ENCODE results near the gene ETF1. TPM values are rescaled to one million over a fixed set of nuclear protein-coding genes. Genes with fewer than 3 reads are reported as not detected.
A peak's percentile ranks its signal among the peaks of the same experiment; 100 is the strongest.

The ETF1 gene
- total RNA-seq, 5 donors from 2014 or later (not counting 1 experiment from before 2014, with no cell fraction given), result 40.1 to 115 (median 43.2) TPM

- Mint-ChIP-seq H3K9me3 (no peaks in the 10 kb centered on the region), H3K27me3 (no peaks in the 10 kb centered on the region), H3K4me3 (peak overlapping the region; percentile 82 to 88 (median 83)), H3K4me1 (peaks cover 47 to 53% (median 49%) of the 10 kb centered on the region in 3 donors), H3K36me3 (peaks cover 9% of the 10 kb centered on the region), H3K27ac (peak overlapping the region; percentile 88 to 90)
- Histone ChIP-seq H3K4me1 (ENCODE audit: control insufficient read depth in 1 of 2, extremely low read depth in 1 of 2, insufficient read depth in 2 of 2, low read length in 2 of 2) (peaks cover 27 to 62% of the 10 kb centered on the region in 2 experiments), H3K4me3 (ENCODE audit: control insufficient read depth in 1 of 2, extremely low read depth in 1 of 2, low read length in 1 of 2) (peak overlapping the region; percentile 88 to 96), H3K9me3 (no peaks in the 10 kb centered on the region), H3K27ac (ENCODE audit: low read length) (peak overlapping the region; percentile 99), H3K27me3 (replicated peaks in 1 of 2; ENCODE audit: control insufficient read depth in 2 of 2, extremely low read depth in 1 of 2, insufficient read depth in 2 of 2, low read length in 1 of 2) (peaks cover 0 to 6% of the 10 kb centered on the region in 2 experiments), H3K36me3 (ENCODE audit: control insufficient read depth in 2 of 2, extremely low read depth in 1 of 2, insufficient read depth in 1 of 2, low read length in 1 of 2) (peaks cover 0 to 3% of the 10 kb centered on the region in 2 donors)
- DNase-seq (peak; percentile 87 to 98 (median 91)), ATAC-seq (replicated peaks in 1 of 4) (peak; percentile 60 to 65 (median 62))
- WGBS (ENCODE audit: insufficient coverage), result 0% methylated on average over 22 of the region's 34 CpGs
- ChIA-PET CTCF (interaction anchor here (0.5 to 2.7 kb wide), 7 partner anchors 8 to 112 kb away, joined by 3 to 19 read pairs (median 5); partner anchors contain the start of genes KDM3B (in 1 of the 2) and REEP2 (in 1 of the 2)), POLR2A (interaction anchor here (0.6 to 1.9 kb wide), 2 partner anchors 29 to 79 kb away, joined by 11 to 12 read pairs; partner anchors contain the start of gene ETF1 (in 1 of the 2))
These were observed 79.0 kb downstream of the ETF1 start for GRCh38 chr5:138464008-138464387.

- H3K36me3 ChIP-seq (ENCODE audit: control insufficient read depth in 2 of 2, extremely low read depth in 1 of 2, insufficient read depth in 1 of 2, low read length in 1 of 2), result peaks cover 0 to 3% of the 10 kb centered on the region in 2 donors
- POLR2A ChIA-PET, result interaction anchor here (0.6 to 1.9 kb wide), 4 partner anchors 29 to 902 kb away, joined by 6 to 12 read pairs (median 10); partner anchors contain the start of gene ETF1 (in 1 of the 2)
- H3K27ac ChIP-seq (ENCODE audit: low read length), result peak overlapping the region; percentile 97
- peaks cover 0 to 6% of the 10 kb centered on the region in 2 experiments for H3K27me3 ChIP-seq (replicated peaks in 1 of 2; ENCODE audit: control insufficient read depth in 2 of 2, extremely low read depth in 1 of 2, insufficient read depth in 2 of 2, low read length in 1 of 2)
- Mint-ChIP-seq H3K4me3 (peak overlapping the region; percentile 82 to 88 (median 83)), H3K27ac (peak overlapping the region; percentile 88 to 90), H3K4me1 (peaks cover 49 to 53% (median 51%) of the 10 kb centered on the region in 3 donors), H3K9me3 (no peaks in the 10 kb centered on the region), H3K27me3 (no peaks in the 10 kb centered on the region), H3K36me3 (peaks cover 9% of the 10 kb centered on the region)
- peak overlapping the region; percentile 65 to 96 for H3K4me3 ChIP-seq (ENCODE audit: control insufficient read depth in 1 of 2, extremely low read depth in 1 of 2, low read length in 1 of 2)
- CTCF ChIA-PET, result interaction anchor here (0.5 to 2.7 kb wide), 8 partner anchors 8 to 191 kb away, joined by 3 to 19 read pairs (median 4); partner anchors contain the start of gene HSPA9 (in 1 of the 2)
- H3K4me1 ChIP-seq (ENCODE audit: control insufficient read depth in 1 of 2, extremely low read depth in 1 of 2, insufficient read depth in 2 of 2, low read length in 2 of 2), result peaks cover 32 to 67% of the 10 kb centered on the region in 2 experiments
- WGBS (ENCODE audit: insufficient coverage), result 44% methylated on average over 6 of the region's 21 CpGs
- no peak for DNase-seq
- ATAC-seq (replicated peaks in 1 of 4), result no peak
- H3K9me3 ChIP-seq, result no peaks in the 10 kb centered on the region
These were observed 79.5 kb downstream of the ETF1 start for GRCh38 chr5:138463419-138464007.

- Mint-ChIP-seq H3K27me3 (no peaks in the 10 kb centered on the region), H3K9me3 (no peaks in the 10 kb centered on the region), H3K4me1 (peaks cover 37 to 46% (median 42%) of the 10 kb centered on the region in 3 donors), H3K36me3 (no peaks in the 10 kb centered on the region), H3K4me3 (no peak overlapping the region), H3K27ac (no peak overlapping the region)
- H3K4me3 ChIP-seq (ENCODE audit: control insufficient read depth in 1 of 2, extremely low read depth in 1 of 2, low read length in 1 of 2), result no peak overlapping the region
- no peak for ATAC-seq (replicated peaks in 1 of 4)
- no peak for DNase-seq
- H3K36me3 ChIP-seq (ENCODE audit: control insufficient read depth in 2 of 2, extremely low read depth in 1 of 2, insufficient read depth in 1 of 2, low read length in 1 of 2), result no peaks in the 10 kb centered on the region
- H3K9me3 ChIP-seq, result no peaks in the 10 kb centered on the region
- peaks cover 0 to 10% of the 10 kb centered on the region in 2 experiments for H3K27me3 ChIP-seq (replicated peaks in 1 of 2; ENCODE audit: control insufficient read depth in 2 of 2, extremely low read depth in 1 of 2, insufficient read depth in 2 of 2, low read length in 1 of 2)
- POLR2A ChIA-PET, result interaction anchor here in 1 of 2 donors (0.6 kb wide), 1 partner anchor 52 kb away, joined by 3 read pairs; no protein-coding TSS in a partner anchor
- 94% methylated on average over 10 of the region's 11 CpGs for WGBS (ENCODE audit: insufficient coverage)
- CTCF ChIA-PET, result interaction anchor here (0.9 to 2.7 kb wide), 4 partner anchors 11 to 86 kb away, joined by 3 to 11 read pairs (median 4); no protein-coding TSS in a partner anchor
- peaks cover 30 to 61% of the 10 kb centered on the region in 2 experiments for H3K4me1 ChIP-seq (ENCODE audit: control insufficient read depth in 1 of 2, extremely low read depth in 1 of 2, insufficient read depth in 2 of 2, low read length in 2 of 2)
- no peak overlapping the region for H3K27ac ChIP-seq (ENCODE audit: low read length)
These were observed 81.5 kb downstream of the ETF1 start for GRCh38 chr5:138461343-138462125.

GRCh38 chr5:138460032-138460693 is 82.9 kb downstream of the ETF1 start:
- ChIA-PET CTCF (interaction anchor here in 1 of 2 donors (0.6 kb wide), 1 partner anchor 295 kb away, joined by 6 read pairs; no protein-coding TSS in a partner anchor), POLR2A (no interaction called here)
- Histone ChIP-seq H3K4me3 (ENCODE audit: control insufficient read depth in 1 of 2, extremely low read depth in 1 of 2, low read length in 1 of 2) (no peak overlapping the region), H3K36me3 (ENCODE audit: control insufficient read depth in 2 of 2, extremely low read depth in 1 of 2, insufficient read depth in 1 of 2, low read length in 1 of 2) (peaks cover 0 to 4% of the 10 kb centered on the region in 2 donors), H3K9me3 (no peaks in the 10 kb centered on the region), H3K27ac (ENCODE audit: low read length) (peak overlapping the region; percentile 65), H3K4me1 (ENCODE audit: control insufficient read depth in 1 of 2, extremely low read depth in 1 of 2, insufficient read depth in 2 of 2, low read length in 2 of 2) (peaks cover 25 to 52% of the 10 kb centered on the region in 2 experiments), H3K27me3 (replicated peaks in 1 of 2; ENCODE audit: control insufficient read depth in 2 of 2, extremely low read depth in 1 of 2, insufficient read depth in 2 of 2, low read length in 1 of 2) (peaks cover 0 to 6% of the 10 kb centered on the region in 2 experiments)
- Mint-ChIP-seq H3K4me3 (peak overlapping the region in 1 of 3 donors; percentile 71), H3K36me3 (no peaks in the 10 kb centered on the region), H3K9me3 (no peaks in the 10 kb centered on the region), H3K27ac (peak overlapping the region; percentile 45 to 96), H3K27me3 (no peaks in the 10 kb centered on the region), H3K4me1 (peaks cover 34 to 42% (median 37%) of the 10 kb centered on the region in 3 donors)
- DNase-seq (no peak), ATAC-seq (replicated peaks in 1 of 4) (no peak)
- WGBS (ENCODE audit: insufficient coverage), result 77% methylated on average over 4 of the region's 4 CpGs

- Histone ChIP-seq H3K27ac (ENCODE audit: low read length) (peak overlapping the region; percentile 65), H3K4me3 (ENCODE audit: control insufficient read depth in 1 of 2, extremely low read depth in 1 of 2, low read length in 1 of 2) (no peak overlapping the region), H3K4me1 (ENCODE audit: control insufficient read depth in 1 of 2, extremely low read depth in 1 of 2, insufficient read depth in 2 of 2, low read length in 2 of 2) (peaks cover 25 to 50% of the 10 kb centered on the region in 2 experiments), H3K36me3 (ENCODE audit: control insufficient read depth in 2 of 2, extremely low read depth in 1 of 2, insufficient read depth in 1 of 2, low read length in 1 of 2) (peaks cover 0 to 4% of the 10 kb centered on the region in 2 donors), H3K9me3 (no peaks in the 10 kb centered on the region), H3K27me3 (replicated peaks in 1 of 2; ENCODE audit: control insufficient read depth in 2 of 2, extremely low read depth in 1 of 2, insufficient read depth in 2 of 2, low read length in 1 of 2) (peaks cover 0 to 6% of the 10 kb centered on the region in 2 experiments)
- Mint-ChIP-seq H3K27me3 (no peaks in the 10 kb centered on the region), H3K4me1 (peaks cover 34 to 42% (median 37%) of the 10 kb centered on the region in 3 donors), H3K9me3 (no peaks in the 10 kb centered on the region), H3K36me3 (no peaks in the 10 kb centered on the region), H3K27ac (peak overlapping the region; percentile 87 to 96), H3K4me3 (peak overlapping the region; percentile 29 to 71 (median 36))
- ATAC-seq (replicated peaks in 1 of 4), result peak; percentile 44 to 60 (median 52)
- WGBS (ENCODE audit: insufficient coverage), result 18% methylated on average over 5 of the region's 11 CpGs
- CTCF ChIA-PET, result interaction anchor here in 1 of 2 donors (0.6 kb wide), 1 partner anchor 294 kb away, joined by 6 read pairs; no protein-coding TSS in a partner anchor
- POLR2A ChIA-PET, result interaction anchor here in 1 of 2 donors (0.5 kb wide), 1 partner anchor 883 kb away, joined by 3 read pairs; no protein-coding TSS in a partner anchor
- DNase-seq, result peak; percentile 39 to 86 (median 69)
These were observed 83.6 kb downstream of the ETF1 start for GRCh38 chr5:138459311-138459933.
